ENCODE data around the gene TRIM39. TPM values are rescaled to one million over a fixed set of nuclear protein-coding genes. Genes with fewer than 3 reads are reported as not detected.

TRIM39 gene
- total RNA-seq, 4 donors from 2014 or later: 7.6 to 19.1 (median 10.8) TPM

- in situ Hi-C loops (cut with MboI; ENCODE audit: low pct_ligation_motif_present in 1 of 4, low pct_unique_long_range_greater_than_20kb in 1 of 4, low sequenced_read_pairs in 3 of 4): no loop called here
These were observed 22.9 kb downstream of the TRIM39 start for GRCh38 chr6:30349421-30350177.

GRCh38 chr6:30350524-30350923 lies 23.8 kb downstream of the TRIM39 start:
- in situ Hi-C loops (cut with MboI; ENCODE audit: low pct_ligation_motif_present in 1 of 4, low pct_unique_long_range_greater_than_20kb in 1 of 4, low sequenced_read_pairs in 3 of 4): no loop called here
- intact Hi-C loops (cut with DNase I; ENCODE audit: low total_unique reads): no loop called here
- H3K4me3 ChIP-seq: no peak overlapping the region
- H3K36me3 ChIP-seq: peaks cover 0 to 7% (median 0%) of the 10 kb centered on the region in 4 donors
- H3K4me1 ChIP-seq: peaks cover 4 to 9% (median 6%) of the 10 kb centered on the region in 4 donors
- no peaks in the 10 kb centered on the region for H3K9me3 ChIP-seq
- H3K27ac ChIP-seq: no peak overlapping the region
- 57 to 63% methylated on average over 1 of the region's 1 CpG for WGBS, 2 donors (ENCODE audit: low coverage in 1 of 2)
- TF ChIP-seq POLR2A (IDR thresholded peaks at IDR 0.05) (no peak), EP300 (IDR thresholded peaks at IDR 0.05; ENCODE audit: low read depth) (no peak), CTCF (IDR thresholded peaks at IDR 0.05) (no peak), POLR2AphosphoS5 (IDR thresholded peaks at IDR 0.05) (no peak)
- DNase-seq: no peak
- H3K27me3 ChIP-seq: peaks cover 24% of the 10 kb centered on the region

More at GRCh38 chr6:30349421-30350177, 22.9 kb downstream of the TRIM39 start:
- intact Hi-C loops (cut with DNase I; ENCODE audit: low total_unique reads): no loop called here
- TF ChIP-seq POLR2AphosphoS5 (IDR thresholded peaks at IDR 0.05): no peak
- TF ChIP-seq POLR2A (IDR thresholded peaks at IDR 0.05): no peak
- no peak for TF ChIP-seq EP300 (IDR thresholded peaks at IDR 0.05; ENCODE audit: low read depth)
- TF ChIP-seq CTCF (IDR thresholded peaks at IDR 0.05): no peak
- peaks cover 4 to 12% (median 8%) of the 10 kb centered on the region in 4 donors for H3K4me1 ChIP-seq
- no peak overlapping the region for H3K27ac ChIP-seq
- H3K4me3 ChIP-seq: no peak overlapping the region
- H3K9me3 ChIP-seq: no peaks in the 10 kb centered on the region
- WGBS, 2 donors (ENCODE audit: low coverage in 1 of 2): 64 to 65% methylated on average over 3 of the region's 3 CpGs
- H3K36me3 ChIP-seq: peaks cover 0 to 7% (median 0%) of the 10 kb centered on the region in 4 donors
- peaks cover 18% of the 10 kb centered on the region for H3K27me3 ChIP-seq
- DNase-seq: no peak

DNA sequence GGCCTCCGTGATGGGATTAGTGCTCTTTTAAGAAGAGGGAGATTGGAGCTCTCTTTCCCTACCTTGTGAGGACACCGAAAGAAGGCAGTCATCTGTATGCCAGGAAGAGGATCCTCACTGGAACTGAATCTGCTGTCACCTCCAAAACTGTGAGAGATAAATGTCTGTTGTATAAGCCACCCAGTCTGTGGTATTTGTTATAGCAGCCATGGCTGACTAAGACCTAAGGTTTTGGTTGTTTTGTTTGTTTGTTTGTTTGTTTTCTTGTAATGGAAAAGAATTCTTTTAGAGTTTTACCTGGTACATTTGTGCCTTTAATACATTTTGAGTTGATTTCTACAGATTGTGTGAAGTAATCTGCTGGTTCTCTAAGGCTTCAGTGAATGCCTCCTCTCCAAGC lies 25.8 kb downstream of the TRIM39 start:
- H3K4me3 ChIP-seq: no peak overlapping the region
- H3K27ac ChIP-seq: no peak overlapping the region
- DNase-seq: no peak
- H3K36me3 ChIP-seq: no peaks in the 10 kb centered on the region
- H3K9me3 ChIP-seq: no peaks in the 10 kb centered on the region
- intact Hi-C loops (cut with DNase I; ENCODE audit: low total_unique reads): no loop called here
- WGBS, 2 donors (ENCODE audit: low coverage in 1 of 2): 91% methylated on average over 2 of the region's 2 CpGs; no CpG with 5 or more reads in 1 of the 2 donors
- H3K27me3 ChIP-seq: peaks cover 35% of the 10 kb centered on the region
- H3K4me1 ChIP-seq: peaks cover 0 to 2% (median 0%) of the 10 kb centered on the region in 4 donors
- no peak for TF ChIP-seq POLR2AphosphoS5 (IDR thresholded peaks at IDR 0.05)
- no peak for TF ChIP-seq POLR2A (IDR thresholded peaks at IDR 0.05)
- TF ChIP-seq EP300 (IDR thresholded peaks at IDR 0.05; ENCODE audit: low read depth): no peak
- in situ Hi-C loops (cut with MboI; ENCODE audit: low pct_ligation_motif_present in 1 of 4, low pct_unique_long_range_greater_than_20kb in 1 of 4, low sequenced_read_pairs in 3 of 4): no loop called here

- WGBS, 2 donors (ENCODE audit: low coverage in 1 of 2): 60 to 67% methylated on average over 1 to 4 of the region's 4 CpGs
- no peak overlapping the region for H3K4me3 ChIP-seq
- intact Hi-C loops (cut with DNase I; ENCODE audit: low total_unique reads) (loop anchor here (5.0 kb wide), 1 partner anchor 42 kb away; no protein-coding TSS in a partner anchor), in situ Hi-C loops (cut with MboI; ENCODE audit: low pct_ligation_motif_present in 1 of 4, low pct_unique_long_range_greater_than_20kb in 1 of 4, low sequenced_read_pairs in 3 of 4) (no loop called here)
- no peak overlapping the region for H3K27ac ChIP-seq
- no peak for DNase-seq
- H3K4me1 ChIP-seq: peaks cover 0 to 11% (median 3%) of the 10 kb centered on the region in 4 donors
- H3K27me3 ChIP-seq: peaks cover 62% of the 10 kb centered on the region
- H3K36me3 ChIP-seq: no peaks in the 10 kb centered on the region
- no peaks in the 10 kb centered on the region for H3K9me3 ChIP-seq
- no peak for TF ChIP-seq POLR2A (IDR thresholded peaks at IDR 0.05)
- no peak for TF ChIP-seq POLR2AphosphoS5 (IDR thresholded peaks at IDR 0.05)
- TF ChIP-seq CTCF (IDR thresholded peaks at IDR 0.05): no peak
- TF ChIP-seq EP300 (IDR thresholded peaks at IDR 0.05; ENCODE audit: low read depth): no peak
These were observed 28.6 kb downstream of the TRIM39 start for GRCh38 chr6:30355281-30355680.

All from transverse colon (tissue), 4 donors.